LNCaP clone FGC (cell line): ENCODE results near the gene ALDH1B1.
"Not testable (repeated sequence)": the region's sequence is repeated elsewhere in the genome, so short reads cannot be mapped to it uniquely, and the experiment has no call there.

Experiments used
- DNase-seq: peaks from one replicate; pipeline ENCODE4 v3.0.0-alpha.2; 2011; ENCODE audit warnings: low read depth
- H3K4me3 ChIP-seq: 2 replicates; pipeline ENCODE4 v1.5.1; 2011; ENCODE audit warnings: mild to moderate bottlenecking, low read depth, low read length, control low read depth
- TF ChIP-seq, protein P1 (sequence below): IDR thresholded peaks from 2 replicates; pipeline ENCODE4 v1.5.1; 2012; ENCODE audit warnings: mild to moderate bottlenecking; ENCODE audit not compliant: control insufficient read depth, insufficient read depth; ENCODE audit errors: extremely low read depth

The ALDH1B1 gene

DNA sequence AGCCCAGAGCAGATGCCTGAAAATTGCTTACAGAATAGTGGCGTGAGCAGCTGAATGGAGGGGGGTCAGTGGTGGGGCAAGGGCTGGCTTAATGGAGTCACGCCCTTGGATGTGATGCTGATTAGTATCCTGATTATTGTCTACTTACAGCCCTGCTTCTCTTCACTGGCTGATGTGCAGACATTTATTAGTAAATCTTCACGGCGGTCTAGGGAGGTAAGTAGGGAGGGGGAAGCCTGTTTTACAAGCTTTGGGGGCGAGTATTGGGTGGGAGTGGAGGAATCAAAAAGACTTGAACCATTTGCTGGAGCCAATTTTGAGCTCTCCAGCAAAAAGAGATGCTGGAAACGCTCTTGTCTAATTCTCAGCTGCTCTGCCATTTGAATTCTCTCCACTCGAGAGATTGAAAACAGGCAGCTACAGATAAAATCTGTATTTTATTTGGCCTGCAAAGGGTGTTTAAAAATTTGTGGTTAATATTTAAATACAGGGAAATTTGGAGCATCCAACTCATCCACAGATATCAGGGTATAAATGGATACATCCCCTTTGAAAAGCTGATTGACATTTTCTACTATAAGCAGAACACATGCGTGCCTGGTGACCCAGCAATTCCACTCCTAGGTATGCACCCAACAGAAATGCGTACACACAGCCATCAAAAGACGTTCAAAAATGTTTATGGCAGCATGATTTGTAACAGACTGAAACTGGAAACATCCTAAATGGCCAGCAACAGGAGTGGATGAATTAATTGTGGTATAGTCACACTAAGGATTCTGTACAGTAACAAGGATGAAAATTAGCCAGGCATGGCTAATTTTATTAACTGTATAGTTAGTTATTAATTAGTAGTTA is 19.5 kb upstream of the ALDH1B1 start:
- TF ChIP-seq, protein P1, sequence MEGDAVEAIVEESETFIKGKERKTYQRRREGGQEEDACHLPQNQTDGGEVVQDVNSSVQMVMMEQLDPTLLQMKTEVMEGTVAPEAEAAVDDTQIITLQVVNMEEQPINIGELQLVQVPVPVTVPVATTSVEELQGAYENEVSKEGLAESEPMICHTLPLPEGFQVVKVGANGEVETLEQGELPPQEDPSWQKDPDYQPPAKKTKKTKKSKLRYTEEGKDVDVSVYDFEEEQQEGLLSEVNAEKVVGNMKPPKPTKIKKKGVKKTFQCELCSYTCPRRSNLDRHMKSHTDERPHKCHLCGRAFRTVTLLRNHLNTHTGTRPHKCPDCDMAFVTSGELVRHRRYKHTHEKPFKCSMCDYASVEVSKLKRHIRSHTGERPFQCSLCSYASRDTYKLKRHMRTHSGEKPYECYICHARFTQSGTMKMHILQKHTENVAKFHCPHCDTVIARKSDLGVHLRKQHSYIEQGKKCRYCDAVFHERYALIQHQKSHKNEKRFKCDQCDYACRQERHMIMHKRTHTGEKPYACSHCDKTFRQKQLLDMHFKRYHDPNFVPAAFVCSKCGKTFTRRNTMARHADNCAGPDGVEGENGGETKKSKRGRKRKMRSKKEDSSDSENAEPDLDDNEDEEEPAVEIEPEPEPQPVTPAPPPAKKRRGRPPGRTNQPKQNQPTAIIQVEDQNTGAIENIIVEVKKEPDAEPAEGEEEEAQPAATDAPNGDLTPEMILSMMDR: no peak
- DNase-seq: no peak
- no peak overlapping the region for H3K4me3 ChIP-seq

GRCh38 chr9:38373679-38374078 is 18.8 kb upstream of the ALDH1B1 start:
- TF ChIP-seq, protein P1: no peak
- DNase-seq: no peak
- no peak overlapping the region for H3K4me3 ChIP-seq

- TF ChIP-seq, protein P1: no peak
These were observed 17.5 kb upstream of the ALDH1B1 start for GRCh38 chr9:38374847-38375571.

GRCh38 chr9:38375572-38375963 is 16.9 kb upstream of the ALDH1B1 start:
- no peak for DNase-seq
- TF ChIP-seq, protein P1: no peak
- no peak overlapping the region for H3K4me3 ChIP-seq

More at GRCh38 chr9:38374847-38375571, 17.5 kb upstream of the ALDH1B1 start:
- DNase-seq: no peak
- no peak overlapping the region for H3K4me3 ChIP-seq

- no peak for DNase-seq
- H3K4me3 ChIP-seq: no peak overlapping the region
- TF ChIP-seq, protein P1: no peak
These were observed 16.4 kb upstream of the ALDH1B1 start for GRCh38 chr9:38376021-38376670.

- H3K4me3 ChIP-seq, DNase-seq: not testable (repeated sequence)
These were observed 15.0 kb upstream of the ALDH1B1 start for GRCh38 chr9:38377336-38378083.
